Uterus (tissue), 2 donors: ENCODE results near the gene FGFR1OP2.

Source experiments
- POLR2A ChIP-seq, 2 donors: fragments of 450-650 bp; IDR thresholded peaks; one replicate each; pipeline ENCODE4 v1.6.1; 2016; ENCODE audit warnings: antibody characterized with exemption in 2 of 2, mild to moderate bottlenecking in 1 of 2, moderate library complexity in 1 of 2
- TF ChIP-seq, protein P1 (sequence below), 4 experiments: fragments of 200-600 bp in 2 of 4; fragments of 450-650 bp in 2 of 4; sonication (generic) in 2 of 4; IDR thresholded peaks; one replicate each; pipeline ENCODE4 v1.5.1; 2016 to 2019; ENCODE audit warnings: antibody characterized with exemption in 4 of 4, mild to moderate bottlenecking in 2 of 4, moderate library complexity in 1 of 4

- TF ChIP-seq, protein P1, sequence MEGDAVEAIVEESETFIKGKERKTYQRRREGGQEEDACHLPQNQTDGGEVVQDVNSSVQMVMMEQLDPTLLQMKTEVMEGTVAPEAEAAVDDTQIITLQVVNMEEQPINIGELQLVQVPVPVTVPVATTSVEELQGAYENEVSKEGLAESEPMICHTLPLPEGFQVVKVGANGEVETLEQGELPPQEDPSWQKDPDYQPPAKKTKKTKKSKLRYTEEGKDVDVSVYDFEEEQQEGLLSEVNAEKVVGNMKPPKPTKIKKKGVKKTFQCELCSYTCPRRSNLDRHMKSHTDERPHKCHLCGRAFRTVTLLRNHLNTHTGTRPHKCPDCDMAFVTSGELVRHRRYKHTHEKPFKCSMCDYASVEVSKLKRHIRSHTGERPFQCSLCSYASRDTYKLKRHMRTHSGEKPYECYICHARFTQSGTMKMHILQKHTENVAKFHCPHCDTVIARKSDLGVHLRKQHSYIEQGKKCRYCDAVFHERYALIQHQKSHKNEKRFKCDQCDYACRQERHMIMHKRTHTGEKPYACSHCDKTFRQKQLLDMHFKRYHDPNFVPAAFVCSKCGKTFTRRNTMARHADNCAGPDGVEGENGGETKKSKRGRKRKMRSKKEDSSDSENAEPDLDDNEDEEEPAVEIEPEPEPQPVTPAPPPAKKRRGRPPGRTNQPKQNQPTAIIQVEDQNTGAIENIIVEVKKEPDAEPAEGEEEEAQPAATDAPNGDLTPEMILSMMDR (IDR thresholded peaks at IDR 0.05), result no peak
- TF ChIP-seq POLR2A (IDR thresholded peaks at IDR 0.05), result no peak
Measured at GRCh38 chr12:26928661-26929060, 9.6 kb upstream of the FGFR1OP2 start.
